Measurements from ENCODE around the gene NLRP1. TPM values are rescaled to one million over a fixed set of nuclear protein-coding genes. Genes with fewer than 3 reads are reported as not detected.

NLRP1 gene
- total RNA-seq, 2 donors from 2014 or later: 190 to 200 TPM

DNA sequence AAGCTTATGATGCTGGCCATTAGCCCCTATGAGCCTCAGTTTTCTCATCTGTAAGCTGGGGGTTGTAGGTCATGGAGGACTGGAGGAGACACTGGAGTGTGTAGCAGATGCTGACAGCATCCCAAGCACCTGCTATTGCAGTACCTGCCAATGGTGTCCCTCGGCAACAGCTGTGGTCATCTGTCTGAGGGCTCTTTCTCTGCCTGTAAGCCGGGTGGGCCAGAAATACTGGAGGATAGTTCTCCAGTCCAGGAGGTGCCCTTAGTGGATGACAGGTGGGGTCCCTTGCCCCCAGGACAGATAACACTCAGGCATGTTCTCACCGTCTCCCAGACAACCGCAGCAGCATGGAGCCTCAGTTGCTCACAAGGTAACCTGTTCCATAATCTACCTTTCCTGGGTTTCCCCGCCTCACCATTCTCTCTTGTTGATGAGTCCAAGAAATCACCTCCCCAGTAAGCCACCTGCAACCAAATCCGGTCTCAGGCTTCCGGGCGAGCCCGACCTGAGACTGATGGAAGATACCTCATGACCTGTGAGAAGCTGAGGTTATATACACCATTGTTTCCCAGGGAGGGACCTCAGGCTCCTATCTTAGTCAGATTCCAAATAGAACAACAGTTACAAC is 23.8 kb downstream of the NLRP1 start:
- Mint-ChIP-seq H3K4me1 (peaks cover 35% of the 10 kb centered on the region), H3K36me3 (ENCODE audit: low read depth) (peaks cover 8% of the 10 kb centered on the region), H3K27ac (no peak overlapping the region), H3K27me3 (no peaks in the 10 kb centered on the region), H3K4me3 (no peak overlapping the region)
- H3K9me3 ChIP-seq (ENCODE audit: control insufficient read depth, low read length, poor library complexity, severe bottlenecking): no peaks in the 10 kb centered on the region
- no peak for DNase-seq
- ATAC-seq: no peak

DNA sequence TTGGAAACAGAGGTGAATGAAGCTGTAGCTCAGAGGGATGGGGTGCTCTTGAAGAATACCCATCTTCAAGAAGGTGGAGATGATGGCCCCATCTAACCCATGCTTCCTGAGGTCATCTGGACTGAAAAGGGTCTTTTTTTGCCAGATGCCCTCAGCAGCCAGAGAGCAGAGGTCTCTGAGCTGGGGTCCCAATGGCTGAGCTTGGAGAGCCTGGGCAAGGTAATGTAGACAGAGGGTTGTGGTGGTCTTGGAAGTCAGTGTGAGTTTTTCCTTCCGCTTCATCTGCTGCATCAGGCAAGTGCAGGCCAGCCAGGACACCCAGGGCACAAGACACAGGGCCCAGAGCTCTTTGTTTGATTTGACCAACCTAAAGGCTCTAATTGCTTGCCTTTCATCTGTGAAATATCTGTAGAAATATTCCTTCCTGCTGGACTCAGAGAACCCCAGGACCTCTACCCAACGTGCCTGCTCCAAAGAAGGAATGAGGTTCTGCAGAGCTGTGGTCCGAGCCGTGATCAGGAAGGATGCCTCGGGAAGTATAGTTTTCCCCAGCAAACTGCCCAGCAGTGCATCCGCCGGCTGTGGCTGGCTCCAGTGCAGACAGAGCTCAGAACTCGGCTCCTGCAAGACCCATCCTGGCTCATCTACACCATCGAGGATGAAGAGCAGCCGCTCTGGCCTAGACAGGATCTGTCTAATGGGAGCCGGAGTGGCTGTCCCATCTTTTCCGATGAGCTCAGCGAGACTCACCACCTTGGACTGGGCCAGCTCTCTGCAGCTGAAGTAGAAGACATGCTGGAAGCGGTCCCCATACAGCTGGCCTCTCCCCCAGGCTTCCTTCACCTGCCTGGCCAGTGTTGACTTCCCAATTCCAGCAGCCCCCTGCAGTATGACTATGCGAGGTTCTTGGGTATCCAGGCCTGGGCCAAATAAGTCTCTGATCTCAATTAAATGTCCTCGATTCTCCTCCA is 25.2 kb downstream of the NLRP1 start:
- H3K4me1 Mint-ChIP-seq: peaks cover 29% of the 10 kb centered on the region
- H3K27ac Mint-ChIP-seq: peak overlapping the region; percentile 29
- peaks cover 10% of the 10 kb centered on the region for H3K36me3 Mint-ChIP-seq (ENCODE audit: low read depth)
- DNase-seq (no peak), ATAC-seq (no peak)
- H3K27me3 Mint-ChIP-seq: no peaks in the 10 kb centered on the region
- no peak overlapping the region for H3K4me3 Mint-ChIP-seq
- no peaks in the 10 kb centered on the region for H3K9me3 ChIP-seq (ENCODE audit: control insufficient read depth, low read length, poor library complexity, severe bottlenecking)

DNA sequence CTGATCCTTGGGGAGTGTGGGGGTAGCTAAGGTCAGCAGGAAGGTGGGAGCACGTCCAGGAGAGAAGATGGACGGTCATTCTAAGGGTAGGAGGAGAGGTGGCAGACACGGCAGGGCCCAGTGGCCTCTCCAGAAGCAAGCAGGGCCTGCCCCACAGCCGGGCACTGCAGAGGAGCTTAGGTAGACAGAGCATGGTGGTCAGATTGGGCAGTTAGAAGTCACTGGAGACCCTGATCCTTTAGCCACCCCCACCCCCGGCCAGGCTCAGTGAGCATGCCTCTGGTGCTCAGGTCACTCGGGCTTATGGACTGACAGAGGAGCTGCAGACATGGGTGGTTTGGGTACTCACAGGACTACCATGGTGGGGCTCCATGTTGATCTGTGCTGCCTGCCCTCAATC is 26.3 kb downstream of the NLRP1 start:
- H3K27me3 Mint-ChIP-seq: no peaks in the 10 kb centered on the region
- ATAC-seq: no peak
- H3K27ac Mint-ChIP-seq: peak overlapping the region; percentile 91
- peaks cover 11% of the 10 kb centered on the region for H3K36me3 Mint-ChIP-seq (ENCODE audit: low read depth)
- DNase-seq: no peak
- H3K4me3 Mint-ChIP-seq: no peak overlapping the region
- H3K4me1 Mint-ChIP-seq: peaks cover 21% of the 10 kb centered on the region
- H3K9me3 ChIP-seq (ENCODE audit: control insufficient read depth, low read length, poor library complexity, severe bottlenecking): no peaks in the 10 kb centered on the region

DNA sequence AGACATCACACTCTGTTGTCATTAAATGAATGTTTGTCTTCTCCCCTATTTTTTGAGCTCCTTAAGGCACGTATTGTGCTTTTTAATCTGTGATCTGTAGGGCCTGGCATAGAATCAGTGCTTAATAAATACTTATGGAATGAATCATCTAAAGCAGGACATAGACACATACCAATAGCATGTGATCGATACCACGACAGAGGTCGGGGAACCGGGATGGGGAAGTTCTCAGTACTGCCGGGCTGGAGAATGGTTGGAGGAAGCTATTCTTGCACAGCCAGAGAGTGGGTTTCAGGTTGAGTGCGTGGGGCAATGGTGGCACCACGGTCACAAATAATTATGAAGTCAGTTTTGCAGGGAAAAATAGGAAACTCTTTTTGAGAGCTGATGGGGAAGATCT is 26.8 kb downstream of the NLRP1 start:
- H3K36me3 Mint-ChIP-seq (ENCODE audit: low read depth): peaks cover 14% of the 10 kb centered on the region
- H3K27ac Mint-ChIP-seq: peak overlapping the region; percentile 91
- peaks cover 20% of the 10 kb centered on the region for H3K4me1 Mint-ChIP-seq
- H3K4me3 Mint-ChIP-seq: no peak overlapping the region
- no peaks in the 10 kb centered on the region for H3K9me3 ChIP-seq (ENCODE audit: control insufficient read depth, low read length, poor library complexity, severe bottlenecking)
- no peak for DNase-seq
- no peaks in the 10 kb centered on the region for H3K27me3 Mint-ChIP-seq
- no peak for ATAC-seq

DNA sequence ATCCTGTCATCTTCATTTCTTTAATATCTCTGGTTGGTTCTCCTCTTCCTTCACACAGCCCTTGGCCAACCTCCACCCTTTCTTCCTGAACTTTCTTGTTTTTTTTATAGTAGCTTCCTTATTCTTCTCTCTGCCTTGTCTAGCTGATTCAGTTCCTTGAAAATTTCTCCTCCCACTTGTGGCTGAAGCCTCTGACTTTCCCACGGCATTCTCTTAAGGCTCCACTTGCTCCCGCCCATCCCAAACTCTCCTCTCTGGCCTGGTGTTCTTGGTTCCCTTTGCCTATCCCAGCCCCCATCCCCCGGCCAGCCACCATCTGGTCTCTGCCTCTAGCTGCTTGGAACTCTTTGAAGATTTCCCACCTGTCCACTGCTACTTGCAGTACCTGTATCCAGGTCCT is 29.1 kb downstream of the NLRP1 start:
- Mint-ChIP-seq H3K4me1 (peaks cover 22% of the 10 kb centered on the region), H3K27ac (no peak overlapping the region), H3K27me3 (no peaks in the 10 kb centered on the region), H3K36me3 (ENCODE audit: low read depth) (peaks cover 27% of the 10 kb centered on the region), H3K4me3 (no peak overlapping the region)
- no peaks in the 10 kb centered on the region for H3K9me3 ChIP-seq (ENCODE audit: control insufficient read depth, low read length, poor library complexity, severe bottlenecking)
- ATAC-seq (no peak), DNase-seq (no peak)

DNA sequence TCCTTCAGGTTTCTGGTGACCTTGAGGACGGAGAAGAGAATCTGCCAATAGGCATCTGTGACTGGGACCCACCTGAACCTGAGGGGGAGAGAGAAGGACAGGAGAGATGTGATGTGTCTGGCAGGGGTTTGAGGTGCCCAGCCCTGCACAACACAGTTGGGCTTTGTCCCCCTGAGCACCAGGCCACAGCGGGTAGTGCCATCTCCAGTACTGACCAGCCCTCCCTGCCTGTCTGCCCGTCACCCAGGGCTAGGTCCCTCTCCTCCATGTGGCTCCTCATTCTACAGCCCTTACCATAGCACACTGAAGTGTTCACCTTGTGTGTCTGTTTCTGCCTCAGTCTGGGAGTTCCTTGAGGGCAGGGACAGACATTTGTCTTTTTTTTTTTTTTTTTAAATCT is 30.8 kb downstream of the NLRP1 start:
- no peaks in the 10 kb centered on the region for H3K27me3 Mint-ChIP-seq
- H3K27ac Mint-ChIP-seq: peak overlapping the region; percentile 39
- peaks cover 27% of the 10 kb centered on the region for H3K36me3 Mint-ChIP-seq (ENCODE audit: low read depth)

DNA sequence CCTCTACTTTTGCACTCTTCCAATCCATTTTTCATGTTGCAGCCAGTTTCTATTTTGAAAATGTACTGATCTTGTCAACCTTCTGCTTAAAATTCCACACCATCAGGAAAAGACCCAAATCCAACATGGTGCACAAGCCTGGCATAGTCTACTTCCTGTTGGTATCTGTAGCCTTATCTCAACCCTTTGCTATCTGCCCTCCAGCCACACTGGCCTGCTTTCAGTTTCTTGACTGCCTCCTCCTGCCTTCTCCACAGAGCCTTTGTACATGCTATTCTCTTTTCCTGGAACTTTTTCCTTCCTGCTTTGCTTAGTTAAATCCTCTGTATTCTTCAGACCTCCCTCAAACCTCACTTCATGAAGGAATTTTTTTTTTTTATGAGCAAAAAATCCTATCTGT is 31.5 kb downstream of the NLRP1 start:
- Mint-ChIP-seq H3K27ac (peak overlapping the region; percentile 39), H3K4me3 (no peak overlapping the region)

More for the DNA sequence above, 30.8 kb downstream of the NLRP1 start:
- H3K9me3 ChIP-seq (ENCODE audit: control insufficient read depth, low read length, poor library complexity, severe bottlenecking): no peaks in the 10 kb centered on the region
- H3K4me3 Mint-ChIP-seq: no peak overlapping the region
- ATAC-seq (no peak), DNase-seq (no peak)
- H3K4me1 Mint-ChIP-seq: peaks cover 16% of the 10 kb centered on the region

DNA sequence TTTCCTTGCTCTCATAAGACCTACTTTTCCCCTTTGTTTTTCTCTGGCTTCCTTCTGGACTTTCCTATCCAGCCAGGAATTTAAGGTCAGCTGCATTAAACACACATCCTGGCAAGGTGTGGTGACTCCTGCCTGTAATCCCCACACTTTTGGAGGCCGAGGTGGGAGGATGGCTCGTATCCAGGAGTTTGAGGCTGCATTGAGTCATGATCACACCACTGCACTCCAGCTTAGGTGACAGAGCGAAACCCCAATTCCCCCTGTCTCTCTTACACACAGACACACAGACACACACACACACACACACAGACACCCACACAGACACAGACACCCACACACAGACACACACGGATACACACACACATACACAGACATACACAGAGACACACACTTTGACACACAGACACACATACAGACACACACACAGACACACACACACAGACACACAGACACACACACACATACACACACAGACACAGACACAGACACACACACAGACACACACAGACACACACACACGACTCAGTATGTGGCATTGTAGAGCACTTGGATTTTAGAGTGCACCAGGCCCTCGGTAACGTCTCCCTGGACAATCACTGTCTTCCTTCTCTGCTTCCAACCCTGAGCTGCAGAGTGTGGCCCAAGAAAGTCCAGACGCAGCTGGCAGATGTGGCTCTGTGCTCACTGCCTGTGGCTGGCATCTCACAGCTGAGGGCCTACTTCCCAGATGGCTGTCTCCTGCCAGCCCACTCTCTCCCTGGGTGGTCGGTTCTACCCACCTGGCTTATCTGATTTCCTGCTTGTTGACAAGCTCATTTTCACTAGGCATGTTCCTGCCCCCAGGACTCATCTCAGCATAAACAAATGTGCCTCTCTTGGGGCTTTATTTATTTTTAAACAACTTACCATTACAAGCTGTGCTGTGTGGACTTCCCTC is 39.0 kb downstream of the NLRP1 start:
- Mint-ChIP-seq H3K36me3 (ENCODE audit: low read depth) (peaks cover 16% of the 10 kb centered on the region), H3K27me3 (no peaks in the 10 kb centered on the region), H3K4me1 (peaks cover 25% of the 10 kb centered on the region), H3K27ac (peak overlapping the region; percentile 19), H3K4me3 (peak overlapping the region; percentile 36)
- H3K9me3 ChIP-seq (ENCODE audit: control insufficient read depth, low read length, poor library complexity, severe bottlenecking): no peaks in the 10 kb centered on the region
- DNase-seq (no peak), ATAC-seq (no peak)

More for the DNA sequence above, 31.5 kb downstream of the NLRP1 start:
- peaks cover 18% of the 10 kb centered on the region for H3K4me1 Mint-ChIP-seq
- peaks cover 31% of the 10 kb centered on the region for H3K36me3 Mint-ChIP-seq (ENCODE audit: low read depth)
- DNase-seq (no peak), ATAC-seq (no peak)
- H3K27me3 Mint-ChIP-seq: no peaks in the 10 kb centered on the region
- no peaks in the 10 kb centered on the region for H3K9me3 ChIP-seq (ENCODE audit: control insufficient read depth, low read length, poor library complexity, severe bottlenecking)

DNA sequence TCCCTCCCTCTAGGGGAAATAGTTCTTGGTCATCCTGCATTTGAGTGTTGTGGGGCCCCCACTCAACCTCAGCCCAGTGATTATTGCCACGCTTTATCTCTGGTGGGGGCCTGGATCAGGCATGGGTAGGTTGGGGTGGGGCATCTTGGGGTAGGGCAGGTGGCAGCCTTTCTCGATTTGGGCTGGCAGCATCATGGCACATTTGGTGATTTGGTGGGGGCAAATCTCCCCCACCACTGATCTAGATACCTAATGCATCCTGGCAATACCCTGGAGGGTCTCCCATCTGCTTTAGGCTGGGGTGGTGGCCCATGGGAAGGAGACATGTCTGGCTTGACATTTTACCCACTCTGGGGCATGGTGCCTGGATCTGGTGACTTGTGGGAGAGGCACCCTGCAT is 40.2 kb downstream of the NLRP1 start:
- no peak for ATAC-seq

DNA sequence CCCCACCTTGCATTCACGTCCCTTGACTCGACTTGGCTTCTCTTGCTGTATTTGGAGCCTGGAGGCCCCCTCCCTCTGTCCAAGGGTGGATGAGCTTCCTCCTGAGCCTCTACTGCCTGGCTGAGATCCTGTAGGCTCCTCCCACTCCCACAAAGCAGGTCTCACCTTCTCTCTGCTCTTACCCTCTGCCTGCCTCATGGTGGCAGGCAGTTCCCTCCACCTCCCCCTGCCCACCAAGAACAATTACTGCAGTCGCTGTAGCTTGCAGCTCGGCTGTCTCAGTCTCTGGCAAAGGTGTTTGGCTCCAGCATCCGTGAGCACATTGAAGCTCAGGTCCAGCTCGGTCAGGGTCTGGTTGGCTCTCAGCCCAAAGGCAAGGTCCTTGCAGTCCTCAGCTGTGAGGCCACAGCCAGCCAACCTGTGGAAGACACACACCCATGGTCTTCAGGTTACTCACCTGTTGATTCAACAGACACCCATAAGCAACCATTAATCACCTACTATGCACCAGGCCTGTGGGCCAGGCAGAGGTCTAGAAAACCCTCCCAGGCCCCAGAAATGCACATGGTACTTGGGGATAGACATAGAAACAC is 42.6 kb downstream of the NLRP1 start:
- ATAC-seq: no peak
- Mint-ChIP-seq H3K27ac (no peak overlapping the region), H3K36me3 (ENCODE audit: low read depth) (peaks cover 16% of the 10 kb centered on the region), H3K4me1 (peaks cover 24% of the 10 kb centered on the region), H3K27me3 (no peaks in the 10 kb centered on the region), H3K4me3 (no peak overlapping the region)
- no peak for DNase-seq
- H3K9me3 ChIP-seq (ENCODE audit: control insufficient read depth, low read length, poor library complexity, severe bottlenecking): no peaks in the 10 kb centered on the region

More for the DNA sequence above, 40.2 kb downstream of the NLRP1 start:
- no peaks in the 10 kb centered on the region for H3K9me3 ChIP-seq (ENCODE audit: control insufficient read depth, low read length, poor library complexity, severe bottlenecking)
- no peak for DNase-seq
- no peaks in the 10 kb centered on the region for H3K27me3 Mint-ChIP-seq
- no peak overlapping the region for H3K4me3 Mint-ChIP-seq
- peaks cover 27% of the 10 kb centered on the region for H3K4me1 Mint-ChIP-seq
- peaks cover 18% of the 10 kb centered on the region for H3K36me3 Mint-ChIP-seq (ENCODE audit: low read depth)
- H3K27ac Mint-ChIP-seq: peak overlapping the region; percentile 27

DNA sequence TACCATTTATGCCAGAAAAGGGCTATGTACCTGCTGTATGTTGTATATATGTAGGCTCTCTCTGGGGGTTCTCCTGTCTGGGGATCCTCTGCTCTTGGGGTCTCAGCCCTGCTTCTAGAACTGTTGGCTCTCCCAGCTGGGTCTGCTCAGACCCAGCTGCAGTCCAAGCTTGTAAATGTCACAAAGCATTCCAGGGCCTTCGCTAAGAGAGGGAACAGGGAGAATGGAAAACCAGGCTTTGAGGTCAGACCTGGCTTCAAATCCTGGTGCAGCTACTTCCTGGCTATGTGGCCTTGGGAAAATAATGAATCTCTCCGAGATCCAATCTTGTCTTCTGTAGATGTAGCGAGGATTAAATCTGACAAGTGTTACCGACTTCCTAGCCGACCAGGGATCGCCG is 44.0 kb downstream of the NLRP1 start:
- ATAC-seq (no peak), DNase-seq (no peak)
- no peaks in the 10 kb centered on the region for H3K9me3 ChIP-seq (ENCODE audit: control insufficient read depth, low read length, poor library complexity, severe bottlenecking)
- peak overlapping the region; percentile 16 for H3K27ac Mint-ChIP-seq
- H3K36me3 Mint-ChIP-seq (ENCODE audit: low read depth): peaks cover 11% of the 10 kb centered on the region
- peaks cover 17% of the 10 kb centered on the region for H3K4me1 Mint-ChIP-seq
- H3K4me3 Mint-ChIP-seq: no peak overlapping the region
- H3K27me3 Mint-ChIP-seq: no peaks in the 10 kb centered on the region

DNA sequence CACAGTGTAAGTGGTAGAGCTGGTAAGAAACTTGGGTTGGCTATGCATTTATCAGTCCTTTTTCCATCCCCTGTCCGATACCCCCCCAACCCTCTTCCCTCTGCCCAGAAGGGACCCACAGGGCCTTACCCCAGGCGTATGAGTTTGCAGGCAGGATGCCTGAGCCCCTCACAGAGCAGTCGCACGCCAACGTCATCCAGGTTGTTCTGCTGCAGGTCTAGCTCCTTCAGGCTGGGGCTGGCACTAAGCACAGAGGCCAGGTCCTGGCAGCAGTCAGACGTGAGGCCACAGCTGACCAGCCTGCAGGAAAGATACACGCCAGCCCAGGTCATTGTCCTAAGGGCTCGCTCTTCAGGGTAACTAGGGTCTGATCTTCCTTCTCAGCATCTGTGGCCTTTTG is 45.0 kb downstream of the NLRP1 start:
- H3K36me3 Mint-ChIP-seq (ENCODE audit: low read depth): peaks cover 12% of the 10 kb centered on the region
- H3K4me1 Mint-ChIP-seq: peaks cover 16% of the 10 kb centered on the region
- DNase-seq: no peak
- no peak overlapping the region for H3K27ac Mint-ChIP-seq
- H3K27me3 Mint-ChIP-seq: no peaks in the 10 kb centered on the region
- no peaks in the 10 kb centered on the region for H3K9me3 ChIP-seq (ENCODE audit: control insufficient read depth, low read length, poor library complexity, severe bottlenecking)
- ATAC-seq: no peak
- H3K4me3 Mint-ChIP-seq: no peak overlapping the region

All from T-helper 17 cell (primary cell).